GM13977 (cell line): ENCODE data around the gene CDH23.

ENCODE experiments used
- DNase-seq: peaks from one replicate; pipeline ENCODE4 v3.0.0; 2012; ENCODE audit warnings: low spot score
- in situ Hi-C: fragments of 300-500 bp; cut with MboI; formaldehyde crosslinking; loops from one replicate; pipeline ENCODE4 v1.12.0; 2022; ENCODE audit warnings: low sequenced_read_pairs, low pct_unique_long_range_greater_than_20kb, mixed read lengths, inconsistent platforms; ENCODE audit not compliant: unreplicated experiment
- TF ChIP-seq, protein P1 (sequence below): IDR thresholded peaks from 2 replicates; pipeline ENCODE4 v1.5.1; 2012; ENCODE audit warnings: mild to moderate bottlenecking, control low read depth; ENCODE audit not compliant: insufficient read depth; ENCODE audit errors: extremely low read depth, missing control alignments

Gene CDH23

GRCh38 chr10:71695502-71696476 is 299.1 kb downstream of the CDH23 start:
- in situ Hi-C loops: no loop called here
- TF ChIP-seq, protein P1, sequence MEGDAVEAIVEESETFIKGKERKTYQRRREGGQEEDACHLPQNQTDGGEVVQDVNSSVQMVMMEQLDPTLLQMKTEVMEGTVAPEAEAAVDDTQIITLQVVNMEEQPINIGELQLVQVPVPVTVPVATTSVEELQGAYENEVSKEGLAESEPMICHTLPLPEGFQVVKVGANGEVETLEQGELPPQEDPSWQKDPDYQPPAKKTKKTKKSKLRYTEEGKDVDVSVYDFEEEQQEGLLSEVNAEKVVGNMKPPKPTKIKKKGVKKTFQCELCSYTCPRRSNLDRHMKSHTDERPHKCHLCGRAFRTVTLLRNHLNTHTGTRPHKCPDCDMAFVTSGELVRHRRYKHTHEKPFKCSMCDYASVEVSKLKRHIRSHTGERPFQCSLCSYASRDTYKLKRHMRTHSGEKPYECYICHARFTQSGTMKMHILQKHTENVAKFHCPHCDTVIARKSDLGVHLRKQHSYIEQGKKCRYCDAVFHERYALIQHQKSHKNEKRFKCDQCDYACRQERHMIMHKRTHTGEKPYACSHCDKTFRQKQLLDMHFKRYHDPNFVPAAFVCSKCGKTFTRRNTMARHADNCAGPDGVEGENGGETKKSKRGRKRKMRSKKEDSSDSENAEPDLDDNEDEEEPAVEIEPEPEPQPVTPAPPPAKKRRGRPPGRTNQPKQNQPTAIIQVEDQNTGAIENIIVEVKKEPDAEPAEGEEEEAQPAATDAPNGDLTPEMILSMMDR: no peak
- DNase-seq: no peak

- TF ChIP-seq, protein P1: peak; percentile 82
- DNase-seq: peak; percentile 68
- in situ Hi-C loops: no loop called here
Measured at GRCh38 chr10:71696628-71697326, 300.1 kb downstream of the CDH23 start.

DNA sequence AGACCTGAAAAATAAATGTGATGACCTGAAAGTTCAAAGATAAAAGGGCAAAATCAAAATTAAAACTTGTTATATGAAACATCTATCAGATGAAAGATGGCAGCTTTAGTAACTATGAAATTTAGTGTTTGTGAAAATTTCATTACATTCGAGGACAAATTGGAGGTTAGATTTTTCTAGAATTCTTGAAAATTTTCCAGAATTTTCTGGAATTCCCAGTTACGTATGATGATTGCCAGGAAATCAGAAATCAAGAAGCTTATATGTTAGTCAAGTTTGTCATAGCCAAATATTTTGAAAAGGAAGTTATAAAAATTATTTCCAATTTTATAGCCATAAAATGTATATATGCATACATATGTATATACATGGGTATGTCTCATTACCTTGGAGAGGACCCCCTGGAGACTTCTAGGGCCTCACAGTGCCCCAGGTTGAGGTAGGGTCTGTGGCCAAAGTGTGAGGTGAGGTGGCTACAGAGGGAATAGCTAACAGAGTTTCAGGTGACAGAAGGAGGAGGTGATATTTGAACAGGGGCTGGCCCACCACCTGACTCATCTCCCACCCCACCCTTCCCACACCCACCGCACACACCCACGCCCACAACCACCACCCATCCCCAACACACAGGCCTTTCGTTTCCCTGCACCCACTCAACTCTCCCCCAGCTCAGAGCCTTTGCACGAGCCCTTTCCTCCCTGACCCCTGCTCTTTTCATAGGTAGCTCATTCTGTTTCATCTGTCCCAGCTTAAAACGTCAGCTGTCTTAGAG is 301.4 kb downstream of the CDH23 start:
- DNase-seq: peak; percentile 72
- TF ChIP-seq, protein P1: no peak
- in situ Hi-C loops: no loop called here

DNA sequence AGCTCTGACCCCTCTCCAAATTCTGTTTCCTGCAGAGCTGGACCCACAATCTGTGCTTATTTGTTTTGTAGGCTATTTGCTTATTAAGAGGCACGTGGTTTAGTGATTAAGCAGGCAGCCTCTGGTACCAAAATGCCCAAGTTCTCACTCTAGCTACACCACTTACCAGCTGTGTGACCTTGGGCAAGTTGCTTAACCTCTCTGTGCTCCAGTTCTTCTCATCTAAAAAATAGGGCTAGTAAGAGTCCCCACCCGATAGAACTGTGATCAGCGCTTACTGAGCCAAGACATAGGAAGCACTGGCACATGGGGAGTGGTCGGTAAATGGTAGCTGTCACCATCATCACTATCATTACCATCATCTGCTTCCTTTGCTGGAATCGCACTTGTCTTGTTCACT is 302.0 kb downstream of the CDH23 start:
- in situ Hi-C loops: no loop called here
- TF ChIP-seq, protein P1: no peak
- no peak for DNase-seq

DNA sequence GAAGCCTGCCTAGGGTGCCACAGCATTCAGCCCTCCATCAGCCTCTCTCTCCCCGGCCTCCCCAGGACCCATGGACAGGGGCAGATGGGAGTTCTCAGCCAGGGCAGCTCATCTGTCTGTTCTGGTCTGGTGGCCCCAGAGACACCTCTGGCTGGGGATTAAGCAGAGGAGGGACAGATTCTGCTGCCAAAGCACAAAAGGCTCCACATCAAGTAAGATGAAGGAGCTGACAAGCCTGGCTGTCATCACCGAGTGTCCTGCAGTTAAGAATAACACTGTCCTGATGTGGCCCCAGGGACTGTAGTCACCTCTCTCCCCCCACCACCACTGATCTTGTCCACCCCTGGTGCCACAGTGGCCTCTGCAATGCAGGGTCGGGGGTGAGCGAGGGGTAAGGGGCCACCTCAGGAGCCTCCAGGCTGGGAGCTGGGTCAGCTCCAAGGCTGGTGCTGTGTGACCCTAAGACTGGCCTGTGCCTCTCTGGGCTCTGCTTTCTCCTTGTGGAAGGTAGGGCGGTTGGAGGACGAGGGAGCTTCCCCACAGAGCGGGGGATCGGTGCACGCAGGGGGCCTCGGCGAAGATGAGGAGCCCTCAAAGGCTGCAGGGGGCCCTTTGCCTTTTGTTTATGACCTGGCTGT is 304.1 kb downstream of the CDH23 start:
- in situ Hi-C loops: loop anchor here (10.0 kb wide), 1 partner anchor 316 kb away; no protein-coding TSS in a partner anchor

More for the DNA sequence above, 304.1 kb downstream of the CDH23 start:
- no peak for DNase-seq
- TF ChIP-seq, protein P1: no peak
